ENCODE measurements around the gene SPEF2.

- TF ChIP-seq CTCF (IDR thresholded peaks at IDR 0.05) (no peak), POLR2A (IDR thresholded peaks at IDR 0.05) (no peak), POLR2AphosphoS5 (IDR thresholded peaks at IDR 0.05) (no peak)
Measured at GRCh38 chr5:35618781-35619180, 1.1 kb downstream of the SPEF2 start.
